GF-D8 (cell line): Measurements from ENCODE around the gene MLXIP.
"Not testable (repeated sequence)": the region's sequence is repeated elsewhere in the genome, so short reads cannot be mapped to it uniquely, and the experiment has no call there.

ENCODE experiments used
- DNase-seq: peaks from one replicate; lab custom pipeline; 2025; lab: John Stamatoyannopoulos, UW

MLXIP gene

GRCh38 chr12:122096014-122096413 is 17.5 kb downstream of the MLXIP start:
- no peak for DNase-seq

GRCh38 chr12:122096591-122097149 is 18.1 kb downstream of the MLXIP start:
- no peak for DNase-seq

DNA sequence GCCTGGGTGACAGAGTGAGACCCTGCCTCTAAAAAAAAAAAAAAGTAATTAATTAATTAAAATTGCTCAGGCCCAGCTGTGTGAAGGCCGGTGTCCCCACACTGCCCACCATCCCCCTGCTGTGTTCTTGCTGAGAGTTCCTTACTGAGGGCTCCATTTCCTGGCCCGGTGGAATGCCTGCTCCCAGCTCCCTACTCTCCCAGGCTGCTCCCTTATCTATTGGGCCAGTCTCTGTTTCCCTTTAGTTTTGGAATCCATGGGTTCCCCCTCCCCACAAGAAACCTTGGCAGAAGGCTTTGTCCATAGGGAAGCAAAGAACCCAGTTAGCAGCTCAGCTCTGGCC is 19.0 kb downstream of the MLXIP start:
- DNase-seq: no peak

DNA sequence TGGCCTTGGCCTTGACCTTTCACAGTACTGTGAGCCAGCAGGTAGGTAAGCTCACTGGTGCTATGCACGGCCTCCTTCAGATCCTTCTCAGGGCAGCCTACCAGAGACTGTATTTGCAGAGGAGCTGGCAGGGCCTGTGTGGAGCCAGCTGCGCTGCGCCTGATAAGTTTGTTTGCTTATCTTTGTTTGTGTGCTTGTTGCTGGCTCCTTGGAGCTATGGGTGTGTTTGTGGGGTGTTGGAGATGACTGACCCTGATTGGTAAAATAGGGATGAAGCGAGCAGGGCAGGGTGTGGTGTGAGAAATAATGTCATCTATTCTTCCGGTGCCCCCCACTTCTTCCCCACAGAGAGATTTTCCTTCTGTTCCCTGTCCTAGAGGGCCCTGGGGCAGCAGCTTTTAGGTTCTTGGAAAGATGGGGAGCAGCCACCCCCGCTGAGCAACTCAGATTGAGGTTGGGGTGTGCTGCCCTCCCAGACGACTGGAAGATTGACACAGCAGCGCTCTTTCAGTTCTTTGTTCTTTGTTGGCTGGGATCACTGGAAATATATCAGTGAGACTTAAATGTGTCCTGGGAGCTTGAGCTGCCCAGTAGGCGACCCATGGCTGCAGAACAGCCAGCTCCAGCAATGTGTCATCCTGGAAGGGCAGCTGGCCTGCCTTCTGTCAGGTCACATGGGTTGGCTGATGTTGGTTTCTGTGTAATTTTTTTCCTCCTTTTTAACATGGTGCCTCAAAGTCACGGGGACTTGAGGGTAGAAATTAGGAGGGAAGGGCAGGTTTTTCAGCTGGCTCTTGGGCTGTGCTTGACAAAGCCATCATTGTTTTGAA is 19.6 kb downstream of the MLXIP start:
- no peak for DNase-seq

DNA sequence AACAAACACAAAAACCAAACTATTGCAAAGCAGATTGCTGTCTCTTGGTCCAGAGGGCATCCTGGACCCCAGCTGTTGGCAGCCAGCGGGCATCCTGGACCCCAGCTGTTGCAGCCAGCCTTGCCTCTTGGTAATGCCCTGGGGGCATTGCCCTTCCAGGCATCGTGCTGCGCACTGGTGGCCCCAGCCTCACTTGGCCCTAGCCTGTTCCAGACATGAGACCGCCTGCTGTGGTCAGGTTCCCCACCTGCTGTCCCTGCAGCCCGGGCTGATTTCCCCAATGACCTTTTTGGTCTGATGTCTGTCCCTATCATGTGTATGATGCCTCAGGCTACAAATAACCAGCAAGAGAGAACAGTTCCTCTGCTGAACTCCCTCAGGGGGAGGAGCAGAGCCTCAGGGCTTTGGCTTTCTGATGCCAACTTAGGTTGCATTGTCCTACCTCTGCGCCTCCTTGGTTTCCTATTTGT is 20.8 kb downstream of the MLXIP start:
- no peak for DNase-seq

GRCh38 chr12:122099856-122100255 is 21.3 kb downstream of the MLXIP start:
- DNase-seq: no peak

DNA sequence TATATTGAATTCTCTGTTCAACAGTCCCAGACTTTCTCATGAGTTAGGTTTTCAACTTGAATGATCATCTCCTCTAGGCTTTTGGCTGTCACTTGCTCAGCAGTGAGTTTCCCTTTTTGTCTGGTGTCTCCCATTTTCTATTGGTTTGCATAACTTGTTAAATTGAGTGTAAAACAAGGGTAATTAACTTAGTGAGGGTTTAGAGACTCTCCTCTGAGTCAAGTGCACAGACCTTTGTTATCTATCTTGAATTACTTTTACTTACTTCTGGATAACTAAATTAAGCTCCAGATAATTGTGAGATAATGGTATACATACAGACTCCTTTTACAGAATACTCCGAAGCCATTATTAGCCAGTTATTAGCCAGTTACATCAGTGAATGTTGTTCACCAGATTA is 22.0 kb downstream of the MLXIP start:
- no peak for DNase-seq

GRCh38 chr12:122102331-122102730 is 23.8 kb downstream of the MLXIP start:
- no peak for DNase-seq

DNA sequence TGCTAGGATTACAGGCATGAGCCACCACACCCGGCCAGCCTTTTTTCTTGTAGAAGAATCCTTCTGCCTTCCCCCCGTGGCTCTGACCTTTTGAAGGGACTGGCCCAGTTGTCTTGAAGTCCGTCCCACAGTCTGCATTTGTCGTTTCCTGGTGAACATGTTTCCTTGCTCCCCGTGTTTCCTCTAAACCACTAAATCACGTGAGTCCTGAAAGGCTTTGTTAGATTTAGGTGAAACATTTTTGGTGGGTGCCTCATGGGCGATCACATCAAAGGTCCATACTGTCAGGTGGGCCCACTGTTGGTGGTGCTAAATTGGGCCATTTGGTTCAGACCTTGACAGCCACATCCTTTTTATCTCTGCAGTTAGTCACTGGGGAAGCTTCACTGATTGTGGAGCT is 26.3 kb downstream of the MLXIP start:
- DNase-seq: no peak

- not testable (repeated sequence) for DNase-seq
These were observed 26.9 kb downstream of the MLXIP start for GRCh38 chr12:122105496-122105895.

DNA sequence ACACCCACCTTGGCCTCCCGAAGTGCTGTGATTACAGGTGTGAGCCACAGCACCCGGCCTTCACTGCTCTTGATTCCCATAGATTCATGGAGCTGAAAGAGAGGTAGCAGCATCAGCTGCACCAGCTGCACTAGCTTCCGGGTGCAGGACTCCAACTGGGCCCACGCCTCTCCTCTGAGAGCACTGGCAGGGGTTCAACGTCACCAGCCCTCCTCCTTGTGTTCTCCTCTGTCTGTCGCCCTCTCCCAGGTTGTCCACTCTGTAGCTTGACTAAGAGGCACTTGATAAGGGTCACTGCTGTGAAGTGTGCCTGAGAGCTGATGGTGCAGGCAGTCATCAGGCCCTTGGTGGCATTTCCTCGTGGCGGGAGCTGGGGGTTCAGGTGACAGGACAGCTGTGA is 28.3 kb downstream of the MLXIP start:
- no peak for DNase-seq

DNA sequence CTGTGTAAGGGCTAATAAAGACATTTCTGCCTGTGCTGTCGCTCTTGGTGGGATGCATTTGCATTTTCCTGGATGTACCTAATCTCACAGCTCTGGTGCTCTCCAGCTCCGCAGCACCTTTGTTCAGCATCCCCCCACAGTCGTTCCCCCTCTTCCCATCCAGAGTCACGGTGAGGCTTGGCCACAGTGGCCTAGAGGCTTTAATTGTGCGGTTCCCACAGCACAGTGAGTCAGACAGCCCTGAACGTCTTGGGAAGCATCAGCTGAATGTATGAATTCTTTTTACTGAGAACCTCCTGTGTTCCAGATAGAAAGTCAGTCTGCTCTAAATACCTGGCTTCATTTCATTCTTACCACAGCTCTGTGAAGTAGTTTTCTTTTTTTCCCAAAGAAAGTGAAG is 28.7 kb downstream of the MLXIP start:
- DNase-seq: no peak

- DNase-seq: no peak
These were observed 32.6 kb downstream of the MLXIP start for GRCh38 chr12:122111089-122111641.

DNA sequence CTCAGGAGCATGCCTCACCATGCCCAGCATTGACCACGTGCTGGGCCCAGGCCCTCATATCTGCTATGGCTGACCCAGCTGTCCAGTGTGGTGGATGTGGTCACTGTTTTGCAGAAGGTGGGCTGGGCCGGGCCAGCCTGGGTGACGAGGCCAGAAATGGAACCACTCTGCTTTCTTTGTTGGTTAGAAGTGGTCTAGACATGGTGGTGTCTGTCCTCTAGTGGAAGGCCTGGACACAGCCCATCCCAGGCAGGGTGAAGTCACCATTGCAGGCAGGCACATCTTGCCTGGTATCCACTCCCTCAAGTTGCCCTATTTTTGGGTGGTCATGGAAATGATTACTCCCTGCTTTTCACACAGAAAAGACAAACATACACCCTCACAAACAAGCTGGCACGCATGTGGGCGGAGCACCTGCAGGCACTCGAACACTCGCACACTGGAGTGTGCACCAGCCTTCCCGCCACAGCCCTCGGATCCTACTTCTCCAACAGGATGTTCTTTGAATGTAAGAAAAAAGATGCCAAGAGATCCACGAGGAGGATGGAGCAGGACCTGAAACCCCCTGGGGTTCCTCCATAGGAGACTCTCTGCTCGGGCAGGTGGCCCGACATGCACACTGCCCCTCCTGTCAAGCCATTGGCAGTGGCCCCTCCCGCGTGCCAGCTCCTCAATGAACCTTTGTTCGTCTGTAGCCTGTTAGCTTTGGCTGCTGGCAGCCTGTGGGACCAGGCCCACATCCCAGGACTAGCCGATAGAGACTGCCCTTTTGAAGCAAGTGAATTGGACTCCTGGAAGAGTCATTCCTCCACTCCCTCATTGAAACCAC is 38.4 kb downstream of the MLXIP start:
- DNase-seq: no peak

DNA sequence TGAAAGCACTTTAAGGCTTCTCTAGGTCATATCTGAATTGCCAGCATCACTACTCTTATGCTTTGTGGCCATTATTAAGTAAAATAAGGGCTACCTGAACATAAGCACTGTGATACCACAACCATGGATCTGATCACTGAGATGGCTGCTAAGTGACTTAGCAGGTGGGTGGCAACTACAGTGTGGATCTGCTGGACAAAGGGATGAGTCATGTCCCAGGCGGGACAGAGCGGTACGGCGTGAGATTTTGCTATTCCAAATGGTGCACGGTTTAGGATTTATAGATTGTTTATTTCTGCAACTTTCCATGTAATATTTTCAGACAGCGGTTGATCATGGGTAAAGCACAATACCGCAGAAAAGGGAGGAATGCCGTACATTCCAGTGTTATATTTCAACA is 39.4 kb downstream of the MLXIP start:
- DNase-seq: no peak

- DNase-seq: not testable (repeated sequence)
These were observed 42.8 kb downstream of the MLXIP start for GRCh38 chr12:122121341-122121740.

GRCh38 chr12:122121745-122122144 is 43.2 kb downstream of the MLXIP start:
- DNase-seq: no peak

GRCh38 chr12:122123051-122123760 is 44.6 kb downstream of the MLXIP start:
- no peak for DNase-seq

DNA sequence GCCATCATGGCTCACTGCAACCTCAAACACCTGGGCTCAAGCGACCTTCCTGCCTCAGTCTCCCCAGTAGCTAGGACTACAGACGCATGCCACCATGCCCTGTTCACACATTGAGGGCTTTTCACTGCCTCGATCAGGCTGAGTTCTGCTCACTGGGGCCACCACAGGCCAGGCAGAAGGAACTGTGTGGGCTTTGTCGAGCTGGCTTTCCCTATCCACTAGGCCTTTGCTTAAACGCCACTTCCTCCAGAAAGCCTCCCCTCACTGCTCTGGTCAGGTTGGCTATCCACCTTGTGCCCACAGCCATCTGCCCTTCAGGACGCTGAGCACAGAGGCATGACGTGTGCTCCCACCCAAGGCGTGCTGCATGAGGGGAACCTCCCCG is 45.2 kb downstream of the MLXIP start:
- no peak for DNase-seq

- DNase-seq: no peak
These were observed 45.8 kb downstream of the MLXIP start for GRCh38 chr12:122124370-122124769.

DNA sequence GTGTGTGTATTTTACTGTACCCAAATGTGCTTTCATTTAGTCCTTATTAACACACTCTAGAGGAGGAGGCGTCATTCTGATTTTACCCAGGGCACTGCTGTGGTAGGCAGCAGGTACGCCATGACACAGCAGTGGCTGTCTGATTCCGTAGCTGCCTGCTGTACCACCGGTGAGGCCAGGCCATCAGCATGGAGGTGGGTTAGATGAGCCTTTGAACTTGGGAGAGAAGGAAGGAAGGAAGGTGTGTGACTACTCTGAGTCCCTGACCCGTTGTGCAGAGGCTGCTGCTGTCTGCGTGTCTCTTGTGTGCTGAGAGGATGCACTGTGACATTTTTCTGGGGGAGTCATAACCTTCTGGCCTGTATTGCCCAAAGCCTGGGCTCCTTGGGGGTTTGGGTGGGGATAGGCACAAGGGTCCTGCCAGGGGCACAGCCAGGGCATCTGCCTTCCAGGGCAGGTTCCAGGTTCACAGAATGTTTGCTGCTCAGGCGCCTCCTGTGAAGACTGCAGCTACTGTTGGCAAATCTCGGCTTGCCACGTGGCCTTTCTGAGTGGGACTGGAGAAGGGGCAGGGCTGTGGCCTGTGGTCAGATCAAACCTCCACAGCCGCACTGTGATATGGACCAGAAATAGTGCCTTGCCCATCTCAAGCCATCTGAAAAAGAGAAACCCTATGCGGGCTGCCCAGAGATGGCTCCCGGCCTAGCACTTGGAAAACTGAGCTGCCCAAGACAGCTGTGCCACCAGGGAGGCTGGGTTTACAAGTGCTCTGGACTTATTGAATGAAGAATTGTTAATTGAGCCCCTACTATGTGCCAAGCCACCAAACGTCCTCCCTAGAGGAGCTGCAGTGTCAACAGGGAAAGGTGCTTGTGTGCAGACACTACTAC is 47.1 kb downstream of the MLXIP start:
- DNase-seq: no peak
